Measurements from ENCODE around the gene ACD.
A peak's percentile ranks its signal among the peaks of the same experiment; 100 is the strongest.

ACD gene

DNA sequence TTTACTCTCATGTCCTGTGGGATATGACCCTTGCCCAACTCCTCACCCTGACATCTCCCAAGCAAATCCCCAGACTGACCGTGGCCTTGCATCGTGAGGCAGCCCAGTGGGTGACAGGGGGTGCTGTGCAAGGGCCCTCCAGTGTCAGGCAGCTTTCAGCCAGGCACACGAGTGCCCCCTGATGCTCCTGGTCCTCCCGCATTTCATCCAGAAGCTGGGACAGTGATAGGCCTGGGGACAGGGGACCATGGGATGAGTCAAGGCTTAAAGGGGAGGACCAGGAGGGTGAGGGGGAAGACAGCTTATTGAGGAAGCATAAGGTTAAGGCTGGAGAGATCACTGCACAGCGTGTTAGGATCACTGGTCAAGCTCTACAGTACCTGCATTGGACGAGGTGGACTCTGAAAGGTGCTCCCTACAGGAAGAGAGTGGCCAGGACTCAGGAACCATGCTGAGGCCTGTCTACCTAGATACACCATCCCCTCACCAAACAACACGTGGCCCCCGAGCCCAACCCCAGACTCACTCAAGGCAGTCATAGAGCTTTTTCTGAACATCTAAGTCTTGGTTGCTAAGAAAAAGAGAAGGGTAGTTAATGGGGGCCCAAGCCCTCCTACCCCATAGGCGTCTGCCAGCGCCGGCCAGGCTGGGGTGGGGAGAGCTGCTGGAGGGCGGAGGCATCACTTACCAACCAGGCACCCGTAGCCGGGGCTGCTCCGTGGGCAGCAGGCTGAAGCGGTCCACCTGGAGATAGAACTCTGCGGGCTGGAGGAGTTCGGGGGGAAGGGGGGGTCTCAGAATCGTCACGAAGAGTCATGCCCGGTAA is 998 bp downstream of the ACD start:
- peaks cover 5% of the 10 kb centered on the region for H3K36me3 Mint-ChIP-seq
- H3K27ac Mint-ChIP-seq, result no peak overlapping the region
- peaks cover 15% of the 10 kb centered on the region for H3K4me1 Mint-ChIP-seq
- H3K4me3 Mint-ChIP-seq, result peak overlapping the region; percentile 93
- H3K27me3 Mint-ChIP-seq, result no peaks in the 10 kb centered on the region
- no peaks in the 10 kb centered on the region for H3K9me3 Mint-ChIP-seq

GRCh38 chr16:67657751-67658518 is 2.1 kb downstream of the ACD start:
- Mint-ChIP-seq H3K4me1 (peaks cover 15% of the 10 kb centered on the region), H3K4me3 (peak overlapping the region; percentile 11), H3K36me3 (peaks cover 5% of the 10 kb centered on the region), H3K27me3 (no peaks in the 10 kb centered on the region), H3K27ac (peak overlapping the region; percentile 12), H3K9me3 (no peaks in the 10 kb centered on the region)

- Mint-ChIP-seq H3K9me3 (no peaks in the 10 kb centered on the region), H3K27ac (no peak overlapping the region), H3K36me3 (peaks cover 6% of the 10 kb centered on the region), H3K4me3 (no peak overlapping the region), H3K27me3 (no peaks in the 10 kb centered on the region), H3K4me1 (peaks cover 16% of the 10 kb centered on the region)
Observed at GRCh38 chr16:67657017-67657608, 2.9 kb downstream of the ACD start.

DNA sequence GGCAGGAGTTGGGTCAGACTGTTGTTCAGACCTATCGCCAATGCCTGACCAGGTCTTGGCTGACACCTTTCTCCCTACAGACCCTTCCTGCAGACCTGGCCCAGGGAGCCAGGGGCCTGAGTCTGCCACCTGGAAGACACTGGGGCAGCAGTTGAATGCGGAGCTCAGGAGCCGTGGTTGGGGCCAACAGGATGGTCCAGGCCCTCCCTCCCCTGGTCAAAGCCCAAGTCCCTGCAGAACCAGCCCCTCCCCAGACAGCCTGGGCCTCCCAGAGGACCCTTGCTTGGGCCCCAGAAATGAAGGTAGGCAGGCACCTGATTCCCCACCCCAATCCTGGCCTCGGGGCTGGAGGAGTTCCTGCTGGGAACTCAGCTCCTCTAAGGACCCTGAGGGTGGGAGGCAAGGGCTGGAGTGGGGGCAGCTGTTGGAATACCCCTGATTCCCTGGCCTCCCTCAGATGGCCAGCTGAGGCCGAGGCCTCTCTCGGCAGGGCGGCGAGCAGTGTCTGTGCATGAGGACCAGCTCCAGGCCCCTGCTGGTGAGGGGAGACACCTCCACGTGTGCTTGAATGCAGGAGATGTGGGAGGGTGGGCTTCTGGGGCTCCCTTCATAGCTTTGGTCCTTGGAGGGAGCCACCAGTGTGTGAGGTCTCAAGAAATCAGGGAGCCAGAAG is 3.6 kb downstream of the ACD start:
- Mint-ChIP-seq H3K4me1 (peaks cover 13% of the 10 kb centered on the region), H3K9me3 (no peaks in the 10 kb centered on the region), H3K27ac (no peak overlapping the region), H3K27me3 (no peaks in the 10 kb centered on the region), H3K4me3 (no peak overlapping the region), H3K36me3 (peaks cover 8% of the 10 kb centered on the region)

- H3K9me3 Mint-ChIP-seq, result no peaks in the 10 kb centered on the region
- peak overlapping the region; percentile 55 for H3K27ac Mint-ChIP-seq
- H3K4me3 Mint-ChIP-seq, result no peak overlapping the region
- peaks cover 14% of the 10 kb centered on the region for H3K36me3 Mint-ChIP-seq
- H3K4me1 Mint-ChIP-seq, result peaks cover 13% of the 10 kb centered on the region
- H3K27me3 Mint-ChIP-seq, result no peaks in the 10 kb centered on the region
Observed at GRCh38 chr16:67655363-67655762, 4.7 kb downstream of the ACD start.

GRCh38 chr16:67654403-67654911 is 5.6 kb downstream of the ACD start:
- Mint-ChIP-seq H3K9me3 (no peaks in the 10 kb centered on the region), H3K36me3 (peaks cover 14% of the 10 kb centered on the region), H3K27ac (no peak overlapping the region), H3K4me3 (no peak overlapping the region), H3K27me3 (no peaks in the 10 kb centered on the region), H3K4me1 (peaks cover 19% of the 10 kb centered on the region)

- H3K4me3 Mint-ChIP-seq, result no peak overlapping the region
- no peaks in the 10 kb centered on the region for H3K9me3 Mint-ChIP-seq
- peaks cover 19% of the 10 kb centered on the region for H3K4me1 Mint-ChIP-seq
- peaks cover 14% of the 10 kb centered on the region for H3K36me3 Mint-ChIP-seq
- H3K27ac Mint-ChIP-seq, result no peak overlapping the region
- no peaks in the 10 kb centered on the region for H3K27me3 Mint-ChIP-seq
Observed at GRCh38 chr16:67653789-67654402, 6.2 kb downstream of the ACD start.

GRCh38 chr16:67653128-67653788 is 6.8 kb downstream of the ACD start:
- Mint-ChIP-seq H3K9me3 (no peaks in the 10 kb centered on the region), H3K4me3 (no peak overlapping the region), H3K27me3 (no peaks in the 10 kb centered on the region), H3K4me1 (peaks cover 19% of the 10 kb centered on the region), H3K36me3 (peaks cover 14% of the 10 kb centered on the region), H3K27ac (no peak overlapping the region)

DNA sequence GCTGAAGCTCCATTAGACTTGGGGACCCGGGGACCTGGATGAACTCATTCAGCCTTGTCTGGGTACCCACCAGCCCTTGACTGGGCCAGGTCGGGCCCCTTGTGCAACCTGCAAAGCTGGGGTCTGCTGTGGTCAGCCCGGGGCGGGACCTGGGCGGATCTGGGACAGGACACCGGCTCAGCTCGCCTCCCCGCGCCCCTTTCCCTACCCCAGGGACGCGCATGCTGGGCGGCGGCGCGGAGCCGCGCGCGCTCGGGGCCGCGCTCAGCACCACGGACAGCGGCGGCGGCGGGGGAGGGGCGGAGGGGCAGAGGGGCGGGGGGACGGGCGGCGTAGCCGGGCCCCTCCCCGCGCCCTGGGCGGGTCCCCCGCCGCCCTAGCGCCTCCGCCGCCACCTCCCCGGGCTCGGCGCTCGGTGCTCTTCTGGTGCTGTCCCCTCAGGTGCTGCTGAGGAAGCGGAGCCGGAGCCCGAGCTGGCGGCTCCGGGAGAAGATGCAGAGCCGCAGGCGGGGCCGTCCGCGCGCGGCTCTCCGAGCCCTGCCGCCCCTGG is 7.4 kb downstream of the ACD start:
- Mint-ChIP-seq H3K4me1 (peaks cover 19% of the 10 kb centered on the region), H3K4me3 (no peak overlapping the region), H3K27me3 (no peaks in the 10 kb centered on the region), H3K36me3 (peaks cover 14% of the 10 kb centered on the region), H3K9me3 (no peaks in the 10 kb centered on the region), H3K27ac (no peak overlapping the region)

DNA sequence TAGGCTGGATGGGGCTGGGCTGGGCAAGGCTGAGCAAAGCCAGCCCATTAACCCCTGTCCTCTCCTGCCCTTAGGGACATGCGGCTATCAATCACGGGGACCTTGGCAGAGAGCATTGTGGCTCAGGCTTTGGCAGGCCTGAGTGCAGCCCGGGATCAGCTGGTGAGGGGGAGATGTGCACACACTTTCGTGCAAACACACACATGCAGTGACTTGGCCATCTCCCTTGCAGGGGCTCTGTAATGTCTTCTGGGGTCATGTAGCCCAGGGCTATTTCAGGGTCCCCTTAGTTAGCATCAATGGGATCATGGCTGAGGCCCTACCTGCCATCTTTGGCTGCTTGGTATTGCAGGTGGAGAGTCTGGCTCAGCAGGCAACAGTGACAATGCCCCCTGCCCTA is 8.2 kb downstream of the ACD start:
- no peaks in the 10 kb centered on the region for H3K9me3 Mint-ChIP-seq
- no peak overlapping the region for H3K27ac Mint-ChIP-seq
- peaks cover 14% of the 10 kb centered on the region for H3K36me3 Mint-ChIP-seq
- H3K4me3 Mint-ChIP-seq, result no peak overlapping the region
- peaks cover 19% of the 10 kb centered on the region for H3K4me1 Mint-ChIP-seq
- no peaks in the 10 kb centered on the region for H3K27me3 Mint-ChIP-seq

DNA sequence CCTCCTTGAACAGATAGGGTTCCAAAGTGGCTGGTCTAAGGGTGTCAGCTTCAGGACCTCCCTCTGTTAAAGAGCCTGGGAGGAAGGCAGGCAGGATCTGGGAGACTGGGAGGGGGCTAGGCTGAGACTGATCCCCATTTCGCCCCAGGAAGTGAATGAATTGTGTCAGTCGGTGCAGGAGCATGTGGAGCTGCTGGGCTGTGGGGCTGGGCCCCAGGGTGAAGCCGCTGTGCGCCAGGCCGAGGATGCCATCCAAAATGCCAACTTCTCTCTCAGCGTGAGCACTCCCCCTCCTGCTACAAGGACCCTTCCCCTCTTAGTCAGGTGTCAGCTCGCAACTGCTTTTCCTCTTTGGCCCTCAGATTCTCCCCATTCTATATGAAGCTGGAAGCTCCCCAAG is 9.0 kb downstream of the ACD start:
- H3K27me3 Mint-ChIP-seq, result no peaks in the 10 kb centered on the region
- H3K4me3 Mint-ChIP-seq, result no peak overlapping the region
- H3K4me1 Mint-ChIP-seq, result peaks cover 22% of the 10 kb centered on the region
- peaks cover 14% of the 10 kb centered on the region for H3K36me3 Mint-ChIP-seq
- H3K27ac Mint-ChIP-seq, result peak overlapping the region; percentile 26
- H3K9me3 Mint-ChIP-seq, result no peaks in the 10 kb centered on the region

DNA sequence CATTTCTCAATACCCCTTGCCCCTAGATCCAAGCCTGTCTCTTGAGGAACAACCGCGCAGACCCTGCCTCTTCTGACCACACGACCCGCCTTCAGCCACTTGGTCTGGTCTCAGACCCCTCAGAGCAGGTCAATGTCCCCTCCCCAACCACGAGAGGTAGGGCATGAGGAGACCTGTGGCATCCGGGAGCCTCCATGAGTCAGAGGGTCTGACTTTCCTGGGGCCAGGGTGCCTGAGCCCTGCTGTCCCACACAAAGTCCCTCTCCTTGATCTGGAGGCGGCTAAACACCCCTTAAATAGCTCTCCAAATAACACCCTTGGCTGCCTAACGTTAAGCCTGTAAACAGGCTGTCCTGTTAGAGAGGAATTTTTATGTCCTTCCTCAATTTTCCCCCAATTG is 10.0 kb downstream of the ACD start:
- H3K4me1 Mint-ChIP-seq, result peaks cover 18% of the 10 kb centered on the region
- H3K9me3 Mint-ChIP-seq, result no peaks in the 10 kb centered on the region
- H3K36me3 Mint-ChIP-seq, result peaks cover 9% of the 10 kb centered on the region
- H3K27ac Mint-ChIP-seq, result no peak overlapping the region
- no peaks in the 10 kb centered on the region for H3K27me3 Mint-ChIP-seq
- H3K4me3 Mint-ChIP-seq, result no peak overlapping the region

DNA sequence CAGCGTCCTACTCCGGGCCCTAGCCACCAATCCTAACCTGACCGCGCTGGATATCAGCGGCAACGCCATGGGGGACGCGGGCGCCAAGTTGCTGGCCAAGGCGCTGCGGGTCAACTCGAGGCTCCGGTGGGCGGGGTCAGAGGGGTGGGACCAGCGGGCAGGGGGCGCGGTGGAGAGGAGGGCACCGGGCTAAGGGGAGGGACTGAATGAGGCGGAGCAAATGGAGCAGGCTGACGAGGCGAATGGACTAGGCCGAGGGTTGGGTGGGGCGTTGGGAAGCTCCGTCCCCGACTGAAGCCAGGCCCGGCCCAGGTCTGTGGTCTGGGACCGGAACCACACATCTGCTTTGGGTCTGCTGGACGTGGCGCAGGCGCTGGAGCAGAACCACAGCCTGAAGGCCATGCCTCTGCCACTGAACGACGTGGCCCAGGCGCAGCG is 10.5 kb downstream of the ACD start:
- no peaks in the 10 kb centered on the region for H3K9me3 Mint-ChIP-seq
- H3K4me3 Mint-ChIP-seq, result no peak overlapping the region
- H3K27ac Mint-ChIP-seq, result no peak overlapping the region
- peaks cover 20% of the 10 kb centered on the region for H3K4me1 Mint-ChIP-seq
- peaks cover 9% of the 10 kb centered on the region for H3K36me3 Mint-ChIP-seq
- H3K27me3 Mint-ChIP-seq, result no peaks in the 10 kb centered on the region

- Mint-ChIP-seq H3K4me3 (no peak overlapping the region), H3K27me3 (no peaks in the 10 kb centered on the region), H3K27ac (no peak overlapping the region), H3K9me3 (no peaks in the 10 kb centered on the region), H3K4me1 (peaks cover 22% of the 10 kb centered on the region), H3K36me3 (peaks cover 9% of the 10 kb centered on the region)
Observed at GRCh38 chr16:67648764-67649407, 11.2 kb downstream of the ACD start.

All from activated naive CD4-positive, alpha-beta T cell treated with anti-CD3 and anti-CD28 coated beads, Interleukin-2, amount 50 U/mL, for 24 hours (primary cell).